IMR-90 (cell line): ENCODE results near the gene GTF2F1. TPM values are rescaled to one million over a fixed set of nuclear protein-coding genes. Genes with fewer than 3 reads are reported as not detected.

ENCODE experiments used
- ATAC-seq: fragments of 200-7000 bp; cut with Tn5 transposase; 2 replicates; pipeline ENCODE4 v1.9.1; 2020; ENCODE audit warnings: low read depth, mild to moderate bottlenecking, moderate library complexity
- Bru-seq: library from RNA; stranded (reverse); fragments of 400-500 nt; gene quantifications from one replicate; lab custom pipeline; 2021; lab: Mats Ljungman, UMichigan
- BruChase-seq, 2 experiments: library from RNA; stranded (reverse); fragments of 400-500 nt; gene quantifications; one replicate each; lab custom pipeline; 2021; lab: Mats Ljungman, UMichigan
- BruUV-seq: library from RNA; stranded (reverse); fragments of 400-500 nt; replicated peaks from 2 replicates; lab custom pipeline; 2021; lab: Mats Ljungman, UMichigan
- CTCF ChIA-PET: fragments of 300-600 bp; formaldehyde crosslinking; extraction: SDS; loops from one replicate; lab custom pipeline; 2021; ENCODE audit warnings: antibody characterized with exemption; lab: Yijun Ruan, JAX
- POLR2A ChIA-PET: fragments of 300-600 bp; sonication (Branson Sonifier 250); formaldehyde crosslinking; loops from one replicate; lab custom pipeline; 2022; ENCODE audit warnings: antibody characterized with exemption; ENCODE audit not compliant: unreplicated experiment; lab: Charles Lee
- DNase-seq: peaks from one replicate; pipeline ENCODE4 v3.0.0; 2013
- H2AFZ ChIP-seq: replicated peaks from 2 replicates; pipeline ENCODE3; 2013; ENCODE audit warnings: low read length, mild to moderate bottlenecking; ENCODE audit not compliant: poor library complexity
- H2AK5ac ChIP-seq: 2 replicates; pipeline ENCODE4 v1.6.1; 2013; ENCODE audit warnings: low read depth, low read length, inconsistent platforms
- H2AK9ac ChIP-seq: replicated peaks from 2 replicates; pipeline ENCODE3; 2013; ENCODE audit warnings: mild to moderate bottlenecking, low read depth, low read length, moderate library complexity; ENCODE audit not compliant: poor library complexity
- H2BK120ac ChIP-seq: 2 replicates; pipeline ENCODE4 v1.6.1; 2013; ENCODE audit warnings: low read depth, low read length, inconsistent platforms
- H2BK15ac ChIP-seq: 3 replicates; pipeline ENCODE4 v1.6.1; 2013; ENCODE audit warnings: low read depth, low read length, inconsistent platforms
- H2BK20ac ChIP-seq: 2 replicates; pipeline ENCODE4 v1.6.1; 2013; ENCODE audit warnings: low read depth, mild to moderate bottlenecking, inconsistent platforms, low read length, moderate library complexity
- H2BK5ac ChIP-seq: 2 replicates; pipeline ENCODE4 v1.6.1; 2013; ENCODE audit warnings: mild to moderate bottlenecking, low read depth, low read length, inconsistent platforms; ENCODE audit not compliant: poor library complexity, severe bottlenecking
- H3K14ac ChIP-seq: replicated peaks from 2 replicates; pipeline ENCODE4 v1.6.1; 2013; ENCODE audit warnings: low read depth, low read length, inconsistent platforms
- H3K18ac ChIP-seq: 2 replicates; pipeline ENCODE4 v1.6.1; 2013; ENCODE audit warnings: low read depth, low read length, control low read depth
- H3K23ac ChIP-seq: 2 replicates; pipeline ENCODE4 v1.6.1; 2013; ENCODE audit warnings: low read depth, low read length, inconsistent platforms
- H3K27ac ChIP-seq: 2 replicates; pipeline ENCODE4 v1.5.1; 2013; ENCODE audit warnings: mild to moderate bottlenecking, control low read depth, low read length; ENCODE audit not compliant: insufficient read depth
- H3K27me3 ChIP-seq: 2 replicates; pipeline ENCODE4 v1.6.1; 2013; ENCODE audit warnings: low read length; ENCODE audit not compliant: control insufficient read depth, insufficient read depth
- H3K36me3 ChIP-seq: 2 replicates; pipeline ENCODE4 v1.6.1; 2013; ENCODE audit warnings: low read length, mixed read lengths; ENCODE audit not compliant: control insufficient read depth, insufficient read depth
- H3K4ac ChIP-seq: 2 replicates; pipeline ENCODE4 v1.6.1; 2013; ENCODE audit warnings: low read depth, low read length, inconsistent platforms
- H3K4me1 ChIP-seq: 2 replicates; pipeline ENCODE4 v1.6.1; 2013; ENCODE audit warnings: low read length, mixed read lengths; ENCODE audit not compliant: control insufficient read depth, insufficient read depth
- H3K4me2 ChIP-seq: 2 replicates; pipeline ENCODE4 v1.6.1; 2013; ENCODE audit warnings: low read depth, mild to moderate bottlenecking, control low read depth, low read length, moderate library complexity
- H3K4me3 ChIP-seq: 2 replicates; pipeline ENCODE4 v1.5.1; 2013; ENCODE audit warnings: low read depth, mild to moderate bottlenecking, control low read depth, low read length, moderate library complexity; ENCODE audit not compliant: insufficient read depth
- H3K56ac ChIP-seq: 2 replicates; pipeline ENCODE4 v1.6.1; 2013; ENCODE audit warnings: low read length, inconsistent platforms; ENCODE audit not compliant: insufficient read depth; ENCODE audit errors: extremely low read depth
- H3K79me1 ChIP-seq, 2 experiments: 2 replicates each; pipeline ENCODE4 v1.6.1; 2013; ENCODE audit warnings: low read length in 2 of 2, inconsistent platforms in 1 of 2, low read depth in 1 of 2
- H3K9ac ChIP-seq: 2 replicates; pipeline ENCODE4 v1.6.1; 2013; ENCODE audit warnings: low read depth, low read length, control low read depth
- H3K9me1 ChIP-seq: 2 replicates; pipeline ENCODE4 v1.6.1; 2013; ENCODE audit warnings: low read length, inconsistent platforms; ENCODE audit not compliant: insufficient read depth
- H3K9me3 ChIP-seq: 2 replicates; pipeline ENCODE4 v1.6.1; 2013; ENCODE audit warnings: low read length; ENCODE audit not compliant: control insufficient read depth, insufficient read depth
- H4K20me1 ChIP-seq: 2 replicates; pipeline ENCODE4 v1.6.1; 2013; ENCODE audit warnings: low read length, inconsistent platforms; ENCODE audit not compliant: insufficient read depth
- H4K5ac ChIP-seq: 2 replicates; pipeline ENCODE4 v1.6.1; 2013; ENCODE audit warnings: mild to moderate bottlenecking, low read depth, low read length, control low read depth
- H4K8ac ChIP-seq, 2 experiments: 2 replicates each; pipeline ENCODE4 v1.6.1; 2013; ENCODE audit warnings: low read depth in 2 of 2, low read length in 2 of 2, control low read depth in 1 of 2, inconsistent platforms in 1 of 2
- H4K91ac ChIP-seq: 2 replicates; pipeline ENCODE4 v1.6.1; 2013; ENCODE audit warnings: low read depth, low read length, inconsistent platforms; ENCODE audit not compliant: insufficient read depth
- BHLHE40 ChIP-seq: fragments of 150-350 bp; IDR thresholded peaks from 2 replicates; pipeline ENCODE4 v1.6.1; 2016; ENCODE audit warnings: mild to moderate bottlenecking, low read depth, low read length
- CHD1 ChIP-seq: IDR thresholded peaks from 2 replicates; pipeline ENCODE4 v1.6.1; 2012; ENCODE audit warnings: low read depth, low read length, improper control_type of control experiment
- FOS ChIP-seq: fragments of 150-350 bp; IDR thresholded peaks from 2 replicates; pipeline ENCODE4 v1.6.1; 2016; ENCODE audit warnings: low read depth, low read length
- MAZ ChIP-seq: IDR thresholded peaks from 2 replicates; pipeline ENCODE4 v1.6.1; 2012; ENCODE audit warnings: low read depth, mild to moderate bottlenecking, low read length, improper control_type of control experiment, moderate library complexity, borderline replicate concordance
- NFE2L2 ChIP-seq: fragments of 150-350 bp; IDR thresholded peaks from 2 replicates; pipeline ENCODE4 v1.6.1; 2016; ENCODE audit warnings: low read depth, mild to moderate bottlenecking, low read length
- POLR2A ChIP-seq: IDR thresholded peaks from 2 replicates; pipeline ENCODE4 v1.6.1; 2012; ENCODE audit warnings: mild to moderate bottlenecking, low read depth, low read length
- RAD21 ChIP-seq: IDR thresholded peaks from 2 replicates; pipeline ENCODE4 v1.6.1; 2012; ENCODE audit warnings: low read length, improper control_type of control experiment
- RCOR1 ChIP-seq: IDR thresholded peaks from 2 replicates; pipeline ENCODE4 v1.6.1; 2012; ENCODE audit warnings: mild to moderate bottlenecking, low read length, improper control_type of control experiment; ENCODE audit not compliant: insufficient replicate concordance
- SMC3 ChIP-seq: fragments of 150-350 bp; IDR thresholded peaks from 2 replicates; pipeline ENCODE4 v1.6.1; 2016; ENCODE audit warnings: low read depth, mild to moderate bottlenecking, antibody characterized with exemption, low read length, moderate library complexity
- WGBS, 2 experiments: methylation state at CpG; one replicate each; pipeline versions ENCODE4 v1.1.5 to v1.1.7; 2013; ENCODE audit warnings: missing lambda C conversion rate in 2 of 2; ENCODE audit not compliant: insufficient read length in 1 of 2; ENCODE audit errors: extremely low coverage in 2 of 2; 5-methylcytosine and 5-hydroxymethylcytosine counted together
- dilution Hi-C: fragments of 300-500 bp; cut with HindIII; formaldehyde crosslinking; loops from one replicate; pipeline ENCODE4 v1.14.3; 2018; ENCODE audit warnings: low sequenced_read_pairs; ENCODE audit not compliant: unreplicated experiment
- in situ Hi-C: fragments of 300-500 bp; cut with MboI; formaldehyde crosslinking; loops from 3 replicates; pipeline ENCODE4 v1.14.3; 2019; ENCODE audit warnings: low sequenced_read_pairs, inconsistent platforms, mixed read lengths
- intact Hi-C: fragments of 100-400 bp; cut with micrococcal nuclease; formaldehyde crosslinking; loops from 2 replicates; pipeline ENCODE4 v1.10.0; 2022
- long read RNA-seq: library from polyadenylated mRNA; unstranded; transcript quantifications from one replicate; pipeline ENCODE4 v2.0.0, GENCODE V29; 2021; ENCODE audit not compliant: unreplicated experiment
- polyA plus RNA-seq, 3 experiments: library from polyadenylated mRNA; depleted of rRNA; stranded (reverse); fragments of >200 nt; gene quantifications; 2 replicates each; pipeline ENCODE4 v1.2.3, GENCODE V29; 2012; ENCODE audit warnings: low replicate concordance in 1 of 3
- total RNA-seq: library from RNA; depleted of rRNA; stranded (reverse); fragments of >200 nt; gene quantifications from 2 replicates; pipeline ENCODE4 v1.2.3, GENCODE V29; 2012; rRNA removed
- TF ChIP-seq, protein P1 (sequence below): fragments of 150-350 bp; IDR thresholded peaks from 2 replicates; pipeline ENCODE4 v1.6.1; 2016; ENCODE audit warnings: low read depth, mild to moderate bottlenecking, low read length, moderate library complexity, borderline replicate concordance
- TF ChIP-seq, protein P2 (sequence below): fragments of 150-350 bp; IDR thresholded peaks from 2 replicates; pipeline ENCODE4 v1.6.1; 2017; ENCODE audit warnings: mild to moderate bottlenecking, antibody characterized with exemption, low read length, low read depth

Gene GTF2F1, protein sequence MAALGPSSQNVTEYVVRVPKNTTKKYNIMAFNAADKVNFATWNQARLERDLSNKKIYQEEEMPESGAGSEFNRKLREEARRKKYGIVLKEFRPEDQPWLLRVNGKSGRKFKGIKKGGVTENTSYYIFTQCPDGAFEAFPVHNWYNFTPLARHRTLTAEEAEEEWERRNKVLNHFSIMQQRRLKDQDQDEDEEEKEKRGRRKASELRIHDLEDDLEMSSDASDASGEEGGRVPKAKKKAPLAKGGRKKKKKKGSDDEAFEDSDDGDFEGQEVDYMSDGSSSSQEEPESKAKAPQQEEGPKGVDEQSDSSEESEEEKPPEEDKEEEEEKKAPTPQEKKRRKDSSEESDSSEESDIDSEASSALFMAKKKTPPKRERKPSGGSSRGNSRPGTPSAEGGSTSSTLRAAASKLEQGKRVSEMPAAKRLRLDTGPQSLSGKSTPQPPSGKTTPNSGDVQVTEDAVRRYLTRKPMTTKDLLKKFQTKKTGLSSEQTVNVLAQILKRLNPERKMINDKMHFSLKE
- 43.7 and 53.0 TPM in 2 replicates for total RNA-seq
- polyA plus RNA-seq (2012; rRNA removed): 50.4 and 51.4 TPM in 2 replicates
- polyA plus RNA-seq (2012; cell fraction: cytosol; rRNA removed): 29.9 and 54.5 TPM in 2 replicates
- 58.8 and 59.3 TPM in 2 replicates for polyA plus RNA-seq (2012; cell fraction: nucleus; rRNA removed; ENCODE audit: low replicate concordance)
- Bru-seq, nascent RNA: percentile 72 among the genes with signal in this experiment
- BruChase-seq, experiment 1, labeled RNA remaining after a 6-hour chase: percentile 81 among the genes with signal in this experiment
- percentile 74 among the genes with signal in this experiment for BruChase-seq, experiment 2, labeled RNA remaining after a 2-hour chase
- long read RNA-seq, transcript GTF2F1-201 (13 exons, 2,731 nt): major isoform, 77 of 108 reads
- long read RNA-seq, partial matches to known transcripts: 25 of 108 reads
- long read RNA-seq, other reads (novel, unspliced or antisense): 6 of 108 reads

DNA sequence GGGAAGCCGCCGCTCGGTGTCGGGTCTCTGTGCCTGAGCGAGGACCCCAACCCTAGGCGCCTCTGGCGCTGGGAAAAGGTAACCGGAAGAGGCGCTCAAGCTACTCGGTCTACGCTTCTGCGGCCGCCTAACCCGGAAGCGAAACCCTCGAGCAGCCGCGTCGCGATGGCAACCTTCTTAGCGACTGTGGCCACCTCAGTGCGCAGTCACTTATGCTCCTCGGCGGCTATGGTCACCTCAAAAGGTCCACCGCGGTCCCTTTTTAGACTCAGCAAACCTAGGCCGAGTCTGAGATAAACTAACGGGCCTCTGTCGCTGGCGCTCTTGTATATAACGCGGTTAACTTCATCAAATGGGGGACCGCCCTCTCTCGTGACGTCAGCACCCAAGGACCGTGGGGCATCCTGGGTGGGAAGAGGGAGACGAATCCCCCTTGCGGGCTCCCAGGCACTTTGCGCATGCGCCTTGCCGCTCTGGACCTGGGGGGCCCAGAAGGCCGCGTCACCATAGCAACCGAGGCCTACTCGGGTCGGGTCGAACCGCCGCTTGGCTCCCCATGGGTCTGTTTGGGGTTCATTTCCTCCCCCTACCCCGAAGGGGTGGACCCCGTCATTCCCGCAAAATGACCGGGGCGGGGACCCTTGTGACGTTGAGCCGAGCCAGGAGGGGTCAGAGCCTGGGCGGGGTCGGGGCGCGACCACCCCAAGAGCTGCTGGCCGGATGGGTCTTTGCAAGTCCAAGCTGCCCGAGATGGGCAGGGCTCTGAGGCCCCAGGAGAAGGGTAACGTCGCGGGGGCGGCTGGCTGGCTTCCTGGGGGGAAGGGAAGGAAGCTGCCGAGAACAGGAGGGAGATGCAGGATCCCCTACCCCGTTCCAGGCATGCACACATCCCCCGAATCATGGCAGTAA lies at the start of gene GTF2F1:
Gene GTF2F1, minus strand, starts transcription at position 91 of the 909 bp plus-strand sequence. CDS start 169 bp downstream, outside the sequence.
- Histone ChIP-seq H4K5ac (peak within 1 kb of the TSS; percentile 90), H3K18ac (peak within 1 kb of the TSS; percentile 89), H2BK5ac (peak within 1 kb of the TSS; percentile 95), H3K27ac (peak within 1 kb of the TSS; percentile 90), H2BK15ac (peak within 1 kb of the TSS; percentile 35; the same call in 1 of the 3 replicates), H4K91ac (peak within 1 kb of the TSS; percentile 94), H3K36me3 (peaks cover 17% of the 10 kb centered on the region), H2BK20ac (peak within 1 kb of the TSS; percentile 84; the same call in 1 of the 2 replicates), H2AK5ac (peak within 1 kb of the TSS; percentile 89), H3K9me1 (peaks cover 10% of the 10 kb centered on the region), H4K8ac (peak within 1 kb of the TSS; percentile 96 to 100), H3K9me3 (no peaks in the 10 kb centered on the region), H3K9ac (peak within 1 kb of the TSS; percentile 81), H3K4me2 (peak within 1 kb of the TSS; percentile 100), H4K20me1 (no peaks in the 10 kb centered on the region), H3K14ac (peak within 1 kb of the TSS; percentile 92), H3K27me3 (no peaks in the 10 kb centered on the region), H2AFZ (peak within 1 kb of the TSS; percentile 99), H3K56ac (peak within 1 kb of the TSS; percentile 96), H2BK120ac (peak within 1 kb of the TSS; percentile 76), H3K4me1 (peaks cover 11% of the 10 kb centered on the region), H3K4me3 (peak within 1 kb of the TSS; percentile 66), H2AK9ac (peak within 1 kb of the TSS; percentile 97), H3K23ac (peak within 1 kb of the TSS; percentile 81; the same call in 1 of the 2 replicates), H3K79me1 (peaks cover 14 to 29% of the 10 kb centered on the region in 2 experiments), H3K4ac (peak within 1 kb of the TSS; percentile 98)
- peak; percentile 94 for ATAC-seq
- 0% methylated on average over 33 of the region's 69 CpGs; no CpG with 5 or more reads in 1 of the 2 experiments for WGBS, 2 experiments
- DNase-seq: peak; percentile 95
- dilution Hi-C loops (no loop called here), in situ Hi-C loops (no loop called here), intact Hi-C loops (loop anchor here (1.0 kb wide), 2 partner anchors 20 to 175 kb away; no protein-coding TSS in a partner anchor)
- ChIA-PET POLR2A (interaction anchor here (0.7 kb wide), 1 partner anchor 21 kb away, joined by 3 read pairs; the partner anchor contains the start of gene ALKBH7), CTCF (no interaction called here)
- no TSS peak for BruUV-seq
- no peak for TF ChIP-seq BHLHE40
- no peak for TF ChIP-seq NFE2L2
- TF ChIP-seq FOS: no peak
- peak; percentile 68; the same call in 1 of the 2 replicates for TF ChIP-seq POLR2A
- TF ChIP-seq RCOR1: no peak
- no peak for TF ChIP-seq CHD1
- peak; percentile 52; the same call in 1 of the 2 replicates for TF ChIP-seq MAZ
- TF ChIP-seq, protein P1, sequence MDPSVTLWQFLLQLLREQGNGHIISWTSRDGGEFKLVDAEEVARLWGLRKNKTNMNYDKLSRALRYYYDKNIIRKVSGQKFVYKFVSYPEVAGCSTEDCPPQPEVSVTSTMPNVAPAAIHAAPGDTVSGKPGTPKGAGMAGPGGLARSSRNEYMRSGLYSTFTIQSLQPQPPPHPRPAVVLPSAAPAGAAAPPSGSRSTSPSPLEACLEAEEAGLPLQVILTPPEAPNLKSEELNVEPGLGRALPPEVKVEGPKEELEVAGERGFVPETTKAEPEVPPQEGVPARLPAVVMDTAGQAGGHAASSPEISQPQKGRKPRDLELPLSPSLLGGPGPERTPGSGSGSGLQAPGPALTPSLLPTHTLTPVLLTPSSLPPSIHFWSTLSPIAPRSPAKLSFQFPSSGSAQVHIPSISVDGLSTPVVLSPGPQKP: no peak
- TF ChIP-seq SMC3: no peak
- TF ChIP-seq RAD21: no peak
- TF ChIP-seq, protein P2, sequence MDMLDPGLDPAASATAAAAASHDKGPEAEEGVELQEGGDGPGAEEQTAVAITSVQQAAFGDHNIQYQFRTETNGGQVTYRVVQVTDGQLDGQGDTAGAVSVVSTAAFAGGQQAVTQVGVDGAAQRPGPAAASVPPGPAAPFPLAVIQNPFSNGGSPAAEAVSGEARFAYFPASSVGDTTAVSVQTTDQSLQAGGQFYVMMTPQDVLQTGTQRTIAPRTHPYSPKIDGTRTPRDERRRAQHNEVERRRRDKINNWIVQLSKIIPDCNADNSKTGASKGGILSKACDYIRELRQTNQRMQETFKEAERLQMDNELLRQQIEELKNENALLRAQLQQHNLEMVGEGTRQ: no peak
